ENCODE data around the gene TMEM120B.
A peak's percentile ranks its signal among the peaks of the same experiment; 100 is the strongest.

TMEM120B gene

GRCh38 chr12:121769297-121769830, 56.8 kb downstream of the TMEM120B start:
- CTCF ChIA-PET = interaction anchor here (0.6 to 1.7 kb wide), 6 partner anchors 21 to 326 kb away, joined by 3 to 5 read pairs (median 4); partner anchors contain the start of gene RHOF
- TF ChIP-seq ZNF121 (tag by site-specific recombination; IDR thresholded peaks at IDR 0.05) (peak; percentile 96), KLF7 (tag by site-specific recombination; IDR thresholded peaks at IDR 0.05; ENCODE audit: borderline replicate concordance) (no peak)
- TF ChIP-seq, protein P1, sequence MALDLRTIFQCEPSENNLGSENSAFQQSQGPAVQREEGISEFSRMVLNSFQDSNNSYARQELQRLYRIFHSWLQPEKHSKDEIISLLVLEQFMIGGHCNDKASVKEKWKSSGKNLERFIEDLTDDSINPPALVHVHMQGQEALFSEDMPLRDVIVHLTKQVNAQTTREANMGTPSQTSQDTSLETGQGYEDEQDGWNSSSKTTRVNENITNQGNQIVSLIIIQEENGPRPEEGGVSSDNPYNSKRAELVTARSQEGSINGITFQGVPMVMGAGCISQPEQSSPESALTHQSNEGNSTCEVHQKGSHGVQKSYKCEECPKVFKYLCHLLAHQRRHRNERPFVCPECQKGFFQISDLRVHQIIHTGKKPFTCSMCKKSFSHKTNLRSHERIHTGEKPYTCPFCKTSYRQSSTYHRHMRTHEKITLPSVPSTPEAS (tag by site-specific recombination; IDR thresholded peaks at IDR 0.05) = 0 out of 2 replicates have a peak, but pooled peaks have one; percentile 17
- H3K4me1 ChIP-seq (ENCODE audit: control insufficient read depth, insufficient read depth, low read length) = peaks cover 8% of the 10 kb centered on the region
- POLR2A ChIA-PET = interaction anchor here (0.6 kb wide), 1 partner anchor 150 kb away, joined by 3 read pairs; no protein-coding TSS in a partner anchor
- no peaks in the 10 kb centered on the region for H3K9me3 ChIP-seq (ENCODE audit: control insufficient read depth, insufficient read depth, low read depth, low read length)
- H3K4me3 ChIP-seq (ENCODE audit: low read depth, low read length) = no peak overlapping the region
- no peak overlapping the region for H3K27ac ChIP-seq (ENCODE audit: extremely low read depth, low read depth, low read length)
- no peaks in the 10 kb centered on the region for H3K36me3 ChIP-seq (ENCODE audit: control insufficient read depth in 2 of 2, insufficient read depth in 1 of 2, low read length in 2 of 2)

- Histone ChIP-seq H3K27ac (ENCODE audit: extremely low read depth, low read depth, low read length) (no peak overlapping the region), H3K4me3 (ENCODE audit: low read depth, low read length) (no peak overlapping the region), H3K36me3 (ENCODE audit: control insufficient read depth in 2 of 2, insufficient read depth in 1 of 2, low read length in 2 of 2) (no peaks in the 10 kb centered on the region), H3K4me1 (ENCODE audit: control insufficient read depth, insufficient read depth, low read length) (peaks cover 8% of the 10 kb centered on the region), H3K9me3 (ENCODE audit: control insufficient read depth, insufficient read depth, low read depth, low read length) (no peaks in the 10 kb centered on the region)
- peak; percentile 40 for TF ChIP-seq ZIC2 (tag by site-specific recombination; IDR thresholded peaks at IDR 0.05)
- no peak for TF ChIP-seq ZNF23 (tag by site-specific recombination; IDR thresholded peaks at IDR 0.05; ENCODE audit: borderline replicate concordance)
- TF ChIP-seq, protein P2, sequence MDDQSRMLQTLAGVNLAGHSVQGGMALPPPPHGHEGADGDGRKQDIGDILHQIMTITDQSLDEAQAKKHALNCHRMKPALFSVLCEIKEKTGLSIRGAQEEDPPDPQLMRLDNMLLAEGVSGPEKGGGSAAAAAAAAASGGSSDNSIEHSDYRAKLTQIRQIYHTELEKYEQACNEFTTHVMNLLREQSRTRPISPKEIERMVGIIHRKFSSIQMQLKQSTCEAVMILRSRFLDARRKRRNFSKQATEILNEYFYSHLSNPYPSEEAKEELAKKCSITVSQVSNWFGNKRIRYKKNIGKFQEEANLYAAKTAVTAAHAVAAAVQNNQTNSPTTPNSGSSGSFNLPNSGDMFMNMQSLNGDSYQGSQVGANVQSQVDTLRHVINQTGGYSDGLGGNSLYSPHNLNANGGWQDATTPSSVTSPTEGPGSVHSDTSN (CRISPR knock-in tag; IDR thresholded peaks at IDR 0.05) = no peak
- TF ChIP-seq ZNF157 (tag by site-specific recombination; IDR thresholded peaks at IDR 0.05) = no peak
- no peak for TF ChIP-seq ZNF350 (tag by site-specific recombination; IDR thresholded peaks at IDR 0.05)
- ChIA-PET POLR2A (no interaction called here), CTCF (interaction anchor here (0.6 to 1.7 kb wide), 4 partner anchors 24 to 218 kb away, joined by 3 to 5 read pairs (median 4); partner anchors contain the start of gene RHOF)
Observed at GRCh38 chr12:121769831-121770301, 57.3 kb downstream of the TMEM120B start.

DNA sequence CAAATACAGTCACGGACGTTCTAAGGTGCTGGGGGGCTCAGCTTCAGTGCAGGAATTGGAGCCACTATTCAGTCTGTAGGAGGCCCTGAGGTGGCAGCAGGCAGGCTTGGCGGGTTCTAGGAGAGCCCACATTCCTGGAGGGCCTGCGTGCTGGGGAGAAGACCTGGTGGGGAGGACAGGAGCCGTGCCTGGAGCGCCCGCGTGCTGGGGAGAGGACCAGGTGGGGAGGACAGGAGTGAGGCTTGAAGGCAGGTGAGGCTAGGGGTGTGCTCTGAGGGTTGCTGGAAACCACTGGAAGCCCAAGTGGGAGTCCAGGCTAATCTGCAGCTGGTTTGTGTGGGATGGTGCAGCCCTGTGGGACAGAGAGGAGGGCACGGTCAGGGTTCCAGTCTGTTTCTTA, 57.8 kb downstream of the TMEM120B start:
- H3K36me3 ChIP-seq (ENCODE audit: control insufficient read depth in 2 of 2, insufficient read depth in 1 of 2, low read length in 2 of 2) = no peaks in the 10 kb centered on the region
- peaks cover 6% of the 10 kb centered on the region for H3K4me1 ChIP-seq (ENCODE audit: control insufficient read depth, insufficient read depth, low read length)
- no peak overlapping the region for H3K27ac ChIP-seq (ENCODE audit: extremely low read depth, low read depth, low read length)
- TF ChIP-seq ZNF529 (tag by site-specific recombination; IDR thresholded peaks at IDR 0.05; ENCODE audit: insufficient replicate concordance) (no peak), ZFHX2 (tag by site-specific recombination; conservative IDR thresholded peaks at IDR 0.05) (peak; percentile 43), EGR2 (tag by site-specific recombination; IDR thresholded peaks at IDR 0.05; ENCODE audit: low read depth) (peak; percentile 58), ZNF791 (tag by site-specific recombination; IDR thresholded peaks at IDR 0.05) (no peak), ZNF610 (tag by site-specific recombination; IDR thresholded peaks at IDR 0.05; ENCODE audit: borderline replicate concordance) (no peak), ZIC2 (tag by site-specific recombination; IDR thresholded peaks at IDR 0.05) (peak; percentile 40), GLIS1 (tag by site-specific recombination; IDR thresholded peaks at IDR 0.05) (peak; percentile 48)
- ChIA-PET CTCF (interaction anchor here (1.7 kb wide), 1 partner anchor 218 kb away, joined by 3 read pairs; no protein-coding TSS in a partner anchor), POLR2A (no interaction called here)
- H3K4me3 ChIP-seq (ENCODE audit: low read depth, low read length) = no peak overlapping the region
- H3K9me3 ChIP-seq (ENCODE audit: control insufficient read depth, insufficient read depth, low read depth, low read length) = no peaks in the 10 kb centered on the region

Data from HEK293 (cell line).